Measurements from ENCODE around the gene LRRC3B. TPM values are rescaled to one million over a fixed set of nuclear protein-coding genes. Genes with fewer than 3 reads are reported as not detected.

Gene LRRC3B
- total RNA-seq, 1 experiment from 2014 or later, result not detected

- DNase-seq (ENCODE audit: low spot score), result no peak
Observed at GRCh38 chr3:26708501-26708900, 85.9 kb downstream of the LRRC3B start.

GRCh38 chr3:26712211-26713026 is 89.8 kb downstream of the LRRC3B start:
- DNase-seq (ENCODE audit: low spot score), result peak; percentile 53

GRCh38 chr3:26713091-26713490 is 90.5 kb downstream of the LRRC3B start:
- no peak for DNase-seq (ENCODE audit: low spot score)

- no peak for DNase-seq (ENCODE audit: low spot score)
Observed at GRCh38 chr3:26714485-26714884, 91.9 kb downstream of the LRRC3B start.

DNA sequence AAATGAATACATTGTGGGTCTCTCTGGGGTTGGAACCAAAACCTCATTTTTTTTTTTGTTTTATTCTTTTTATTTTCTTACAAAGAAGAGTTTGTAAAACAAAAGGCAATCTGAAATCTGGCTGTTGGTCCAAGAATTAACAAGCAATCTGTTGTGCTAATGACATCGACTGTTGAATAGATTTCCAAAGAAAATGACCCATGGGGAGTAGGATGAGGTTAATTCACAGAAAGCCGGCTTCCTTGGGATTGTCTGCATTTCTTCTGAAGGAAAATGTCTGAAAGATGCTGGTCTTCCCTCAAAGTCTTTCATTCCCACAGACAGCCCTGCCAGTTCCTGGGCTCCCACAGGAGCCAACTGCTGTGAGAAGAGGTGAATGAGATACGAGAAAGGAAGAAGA is 92.9 kb downstream of the LRRC3B start:
- no peak for DNase-seq (ENCODE audit: low spot score)

GRCh38 chr3:26718315-26718714 is 95.7 kb downstream of the LRRC3B start:
- no peak for DNase-seq (ENCODE audit: low spot score)

DNA sequence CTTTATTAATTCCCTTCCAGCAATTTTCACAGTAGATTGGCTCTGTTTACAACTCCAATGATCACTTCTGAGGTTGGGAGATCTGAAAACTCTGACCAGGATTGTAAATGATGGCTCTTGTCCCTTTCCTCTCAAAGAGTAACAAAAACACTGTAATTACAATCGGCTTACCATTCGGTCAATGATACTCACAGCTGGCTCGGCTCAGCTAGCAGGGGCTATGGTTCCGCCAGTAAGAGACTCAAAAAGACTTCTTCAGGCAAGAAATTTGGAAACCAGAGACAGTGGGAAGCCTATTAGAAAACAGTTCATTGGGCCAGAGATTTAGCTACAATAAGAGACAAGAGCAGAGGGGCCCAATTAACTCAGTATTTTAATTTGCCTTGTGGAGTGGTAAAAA is 96.6 kb downstream of the LRRC3B start:
- no peak for DNase-seq (ENCODE audit: low spot score)

- no peak for DNase-seq (ENCODE audit: low spot score)
Observed at GRCh38 chr3:26721047-26721446, 98.5 kb downstream of the LRRC3B start.

- no peak for DNase-seq (ENCODE audit: low spot score)
Observed at GRCh38 chr3:26731843-26732242, 109.3 kb downstream of the LRRC3B start.

GRCh38 chr3:26750263-26750662 is 127.7 kb downstream of the LRRC3B start:
- DNase-seq (ENCODE audit: low spot score), result no peak

GRCh38 chr3:26752466-26752865 is 129.9 kb downstream of the LRRC3B start:
- DNase-seq (ENCODE audit: low spot score), result no peak

DNA sequence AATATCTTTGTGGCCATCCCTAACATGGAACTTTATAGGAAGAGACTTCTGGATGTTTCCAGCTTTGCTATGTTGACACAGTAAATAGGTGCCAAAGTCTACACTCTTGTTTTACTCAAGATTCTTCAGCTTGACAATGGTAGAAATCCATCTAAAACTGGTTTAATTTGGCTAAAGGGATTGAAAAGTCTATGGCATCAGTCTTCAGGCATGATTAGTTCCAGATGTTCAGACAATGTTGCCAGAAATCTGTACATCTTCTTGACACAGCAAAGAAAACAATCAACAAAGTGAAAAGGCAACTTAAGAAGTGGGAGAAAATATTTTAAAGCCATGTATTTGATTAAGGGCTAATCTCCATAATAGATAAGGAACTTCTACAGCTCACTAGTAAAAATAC is 130.5 kb downstream of the LRRC3B start:
- DNase-seq (ENCODE audit: low spot score), result no peak

GRCh38 chr3:26757978-26758377 is 135.4 kb downstream of the LRRC3B start:
- DNase-seq (ENCODE audit: low spot score), result no peak

Measured in A172 (cell line).